Tibial nerve (tissue), 4 donors: Measurements from ENCODE around the gene MRPS35. TPM values are rescaled to one million over a fixed set of nuclear protein-coding genes. Genes with fewer than 3 reads are reported as not detected.

ENCODE experiments used
- DNase-seq, 2 donors: peaks; one replicate each; pipeline ENCODE4 v3.0.0-alpha.2; 2019; ENCODE audit warnings: low spot score in 2 of 2
- H3K27ac ChIP-seq, 4 donors: fragments of 200-600 bp; sonication (generic) in 3 of 4; one replicate each; pipeline ENCODE4 v1.5.1; 2017 to 2019; ENCODE audit warnings: mild to moderate bottlenecking in 1 of 4
- H3K27me3 ChIP-seq, 2 donors: fragments of 200-600 bp; sonication (generic) in 1 of 2; one replicate each; pipeline versions ENCODE4 v1.5.1 to v1.6.0; 2017 to 2019
- H3K36me3 ChIP-seq, 3 donors: fragments of 200-600 bp; sonication (generic); one replicate each; pipeline ENCODE4 v1.5.1; 2018 to 2019
- H3K4me1 ChIP-seq, 4 donors: fragments of 200-600 bp; sonication (generic) in 3 of 4; one replicate each; pipeline ENCODE4 v1.5.1; 2017 to 2019
- H3K4me3 ChIP-seq, 4 donors: fragments of 200-600 bp; sonication (generic) in 3 of 4; one replicate each; pipeline ENCODE4 v1.5.1; 2017 to 2019; ENCODE audit warnings: mild to moderate bottlenecking in 1 of 4, moderate library complexity in 1 of 4
- H3K9me3 ChIP-seq, 4 donors: fragments of 200-600 bp; sonication (generic) in 3 of 4; one replicate each; pipeline ENCODE4 v1.5.1; 2017 to 2019
- CTCF ChIP-seq, 5 experiments: fragments of 200-600 bp in 3 of 5; fragments of 450-650 bp in 2 of 5; sonication (generic) in 3 of 5; IDR thresholded peaks; one replicate each; pipeline ENCODE4 v1.5.1; 2016 to 2019; ENCODE audit warnings: antibody characterized with exemption in 5 of 5, mild to moderate bottlenecking in 3 of 5, moderate library complexity in 2 of 5
- EP300 ChIP-seq, 2 donors: sonication (generic); formaldehyde crosslinking; IDR thresholded peaks; one replicate each; pipeline ENCODE4 v1.6.1; 2017; ENCODE audit warnings: antibody characterized with exemption in 2 of 2, mild to moderate bottlenecking in 1 of 2
- POLR2A ChIP-seq, 2 donors: fragments of 450-650 bp; IDR thresholded peaks; one replicate each; pipeline ENCODE4 v1.6.1; 2017; ENCODE audit warnings: antibody characterized with exemption in 2 of 2, mild to moderate bottlenecking in 2 of 2, moderate library complexity in 2 of 2
- WGBS, 2 donors: methylation state at CpG; one replicate each; pipeline ENCODE4 v1.1.5; 2018; 5-methylcytosine and 5-hydroxymethylcytosine counted together
- total RNA-seq, 4 donors: library from RNA; depleted of rRNA; stranded (reverse); fragments of >200 nt; gene quantifications; one replicate each; pipeline ENCODE4 v1.1.0, GENCODE V29; 2016

MRPS35 gene
- total RNA-seq, 4 donors from 2014 or later: 27.0 to 103 (median 45.6) TPM

- WGBS, 2 donors: 81 to 83% methylated on average over 3 of the region's 3 CpGs
- Histone ChIP-seq H3K27ac (no peak overlapping the region), H3K36me3 (peaks cover 0 to 48% (median 0%) of the 10 kb centered on the region in 3 donors), H3K4me1 (no peaks in the 10 kb centered on the region), H3K9me3 (no peaks in the 10 kb centered on the region), H3K4me3 (no peak overlapping the region), H3K27me3 (no peaks in the 10 kb centered on the region)
- TF ChIP-seq POLR2A (IDR thresholded peaks at IDR 0.05) (no peak), CTCF (IDR thresholded peaks at IDR 0.05) (no peak), EP300 (IDR thresholded peaks at IDR 0.05) (no peak)
- no peak for DNase-seq
Observed at GRCh38 chr12:27754795-27755194, 44.2 kb downstream of the MRPS35 start.

- TF ChIP-seq CTCF (IDR thresholded peaks at IDR 0.05) (no peak), EP300 (IDR thresholded peaks at IDR 0.05) (no peak), POLR2A (IDR thresholded peaks at IDR 0.05) (no peak)
- Histone ChIP-seq H3K27me3 (no peaks in the 10 kb centered on the region), H3K4me3 (no peak overlapping the region), H3K4me1 (no peaks in the 10 kb centered on the region), H3K9me3 (no peaks in the 10 kb centered on the region), H3K27ac (no peak overlapping the region), H3K36me3 (peaks cover 0 to 52% (median 0%) of the 10 kb centered on the region in 3 donors)
- no peak for DNase-seq
- WGBS, 2 donors: 88 to 89% methylated on average over 7 of the region's 7 CpGs
Observed at GRCh38 chr12:27756670-27757195, 46.1 kb downstream of the MRPS35 start.

GRCh38 chr12:27762757-27763156 is 52.1 kb downstream of the MRPS35 start:
- no peak for DNase-seq
- H3K4me3 ChIP-seq: no peak overlapping the region
- WGBS, 2 donors: 89 to 95% methylated on average over 2 of the region's 2 CpGs
- H3K27me3 ChIP-seq: no peaks in the 10 kb centered on the region
- no peaks in the 10 kb centered on the region for H3K9me3 ChIP-seq
- no peak for TF ChIP-seq EP300 (IDR thresholded peaks at IDR 0.05)
- TF ChIP-seq POLR2A (IDR thresholded peaks at IDR 0.05): no peak
- no peak for TF ChIP-seq CTCF (IDR thresholded peaks at IDR 0.05)
- no peaks in the 10 kb centered on the region for H3K4me1 ChIP-seq
- no peak overlapping the region for H3K27ac ChIP-seq
- peaks cover 0 to 25% (median 0%) of the 10 kb centered on the region in 3 donors for H3K36me3 ChIP-seq

GRCh38 chr12:27766587-27766986 is 56.0 kb downstream of the MRPS35 start:
- no peak for TF ChIP-seq POLR2A (IDR thresholded peaks at IDR 0.05)
- TF ChIP-seq EP300 (IDR thresholded peaks at IDR 0.05): no peak
- no peak for TF ChIP-seq CTCF (IDR thresholded peaks at IDR 0.05)
- no peak for DNase-seq
- Histone ChIP-seq H3K4me3 (no peak overlapping the region), H3K36me3 (peaks cover 0 to 17% (median 0%) of the 10 kb centered on the region in 3 donors), H3K27ac (no peak overlapping the region), H3K9me3 (no peaks in the 10 kb centered on the region), H3K27me3 (no peaks in the 10 kb centered on the region), H3K4me1 (no peaks in the 10 kb centered on the region)
- 92% methylated on average over 3 of the region's 3 CpGs for WGBS, 2 donors

GRCh38 chr12:27769142-27769673 is 58.6 kb downstream of the MRPS35 start:
- no peak for TF ChIP-seq EP300 (IDR thresholded peaks at IDR 0.05)
- no peak for TF ChIP-seq POLR2A (IDR thresholded peaks at IDR 0.05)
- no peak for TF ChIP-seq CTCF (IDR thresholded peaks at IDR 0.05)
- no peaks in the 10 kb centered on the region for H3K4me1 ChIP-seq
- no peak overlapping the region for H3K27ac ChIP-seq
- no peak overlapping the region for H3K4me3 ChIP-seq
- no peak for DNase-seq
- 73 to 85% methylated on average over 8 of the region's 8 CpGs for WGBS, 2 donors
- no peaks in the 10 kb centered on the region for H3K27me3 ChIP-seq
- peaks cover 0 to 7% (median 0%) of the 10 kb centered on the region in 3 donors for H3K36me3 ChIP-seq
- no peaks in the 10 kb centered on the region for H3K9me3 ChIP-seq
